Activated T-helper 2 cell treated with anti-CD3 and anti-CD28 coated beads, Interferon-gamma antibody, Interleukin-2, Interleukin-4, amounts not matched to agents 10 μg/mL and 5 μg/mL and 100 μg/mL, durations not matched to agents 14 hours and 24 hours and 36 hours (primary cell): Measurements from ENCODE around the gene VGLL4. TPM values are rescaled to one million over a fixed set of nuclear protein-coding genes. Genes with fewer than 3 reads are reported as not detected.
A peak's percentile ranks its signal among the peaks of the same experiment; 100 is the strongest.

Experiments
- DNase-seq: peaks from one replicate; pipeline ENCODE4 v3.0.0; 2021; ENCODE audit warnings: low spot score
- H3K27ac Mint-ChIP-seq: one replicate; pipeline ENCODE4 v1.8.0; 2021; ENCODE audit warnings: mixed read lengths
- H3K27me3 Mint-ChIP-seq: one replicate; pipeline ENCODE4 v1.8.0; 2021; ENCODE audit warnings: low read depth, mixed read lengths
- H3K36me3 Mint-ChIP-seq: one replicate; pipeline ENCODE4 v1.8.0; 2021; ENCODE audit warnings: low read depth, mixed read lengths
- H3K4me1 Mint-ChIP-seq: one replicate; pipeline ENCODE4 v1.8.0; 2021; ENCODE audit warnings: low read depth, mixed read lengths
- H3K4me3 Mint-ChIP-seq: one replicate; pipeline ENCODE4 v1.8.0; 2021; ENCODE audit warnings: low read depth, mild to moderate bottlenecking, moderate library complexity, mixed read lengths
- H3K9me3 Mint-ChIP-seq: one replicate; pipeline ENCODE4 v1.8.0; 2021; ENCODE audit warnings: mixed read lengths
- intact Hi-C: fragments of 100-400 bp; cut with micrococcal nuclease; formaldehyde crosslinking; loops from one replicate; pipeline ENCODE4 v1.15.1; 2023
- total RNA-seq: library from RNA; stranded (reverse); gene quantifications from 2 replicates; pipeline ENCODE4 v1.2.3, GENCODE V29; 2022

The VGLL4 gene
- total RNA-seq, 1 donor from 2014 or later = 66.6 TPM

DNA sequence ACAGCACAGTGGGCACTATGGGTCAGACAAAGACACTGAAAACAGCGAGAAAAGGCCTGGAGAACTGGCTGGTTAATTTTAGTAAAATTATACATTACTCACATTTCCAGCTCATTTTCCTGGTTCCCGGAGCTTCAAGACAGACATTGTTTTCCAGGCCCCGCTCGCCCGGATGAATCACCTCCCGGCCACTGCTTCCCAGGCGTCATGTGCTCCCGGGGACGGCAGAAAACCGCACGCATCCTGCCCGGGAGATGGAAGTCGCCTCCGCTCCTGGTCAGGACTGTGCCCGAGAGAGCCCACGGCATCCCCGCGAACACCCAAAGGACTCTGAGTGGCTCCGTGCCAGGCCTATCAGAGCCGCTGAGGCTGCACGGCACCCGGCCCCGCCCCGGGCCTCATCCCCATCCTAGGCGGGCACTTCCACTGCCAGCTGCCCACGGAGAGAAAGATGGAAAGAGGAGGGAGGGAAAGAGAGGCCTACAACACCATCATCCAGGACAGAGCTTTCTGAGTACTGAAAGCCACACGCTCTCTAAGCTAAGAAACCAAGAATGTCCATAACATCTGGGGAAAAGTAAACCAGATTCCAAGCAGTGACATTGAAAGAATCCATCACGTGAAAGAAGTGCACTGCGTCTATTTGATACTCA is 75.1 kb downstream of the VGLL4 start:
- Mint-ChIP-seq H3K27me3 (no peaks in the 10 kb centered on the region), H3K9me3 (no peaks in the 10 kb centered on the region), H3K4me3 (no peak overlapping the region), H3K4me1 (peaks cover 3% of the 10 kb centered on the region), H3K36me3 (peaks cover 27% of the 10 kb centered on the region), H3K27ac (no peak overlapping the region)
- intact Hi-C loops = no loop called here
- DNase-seq = no peak

DNA sequence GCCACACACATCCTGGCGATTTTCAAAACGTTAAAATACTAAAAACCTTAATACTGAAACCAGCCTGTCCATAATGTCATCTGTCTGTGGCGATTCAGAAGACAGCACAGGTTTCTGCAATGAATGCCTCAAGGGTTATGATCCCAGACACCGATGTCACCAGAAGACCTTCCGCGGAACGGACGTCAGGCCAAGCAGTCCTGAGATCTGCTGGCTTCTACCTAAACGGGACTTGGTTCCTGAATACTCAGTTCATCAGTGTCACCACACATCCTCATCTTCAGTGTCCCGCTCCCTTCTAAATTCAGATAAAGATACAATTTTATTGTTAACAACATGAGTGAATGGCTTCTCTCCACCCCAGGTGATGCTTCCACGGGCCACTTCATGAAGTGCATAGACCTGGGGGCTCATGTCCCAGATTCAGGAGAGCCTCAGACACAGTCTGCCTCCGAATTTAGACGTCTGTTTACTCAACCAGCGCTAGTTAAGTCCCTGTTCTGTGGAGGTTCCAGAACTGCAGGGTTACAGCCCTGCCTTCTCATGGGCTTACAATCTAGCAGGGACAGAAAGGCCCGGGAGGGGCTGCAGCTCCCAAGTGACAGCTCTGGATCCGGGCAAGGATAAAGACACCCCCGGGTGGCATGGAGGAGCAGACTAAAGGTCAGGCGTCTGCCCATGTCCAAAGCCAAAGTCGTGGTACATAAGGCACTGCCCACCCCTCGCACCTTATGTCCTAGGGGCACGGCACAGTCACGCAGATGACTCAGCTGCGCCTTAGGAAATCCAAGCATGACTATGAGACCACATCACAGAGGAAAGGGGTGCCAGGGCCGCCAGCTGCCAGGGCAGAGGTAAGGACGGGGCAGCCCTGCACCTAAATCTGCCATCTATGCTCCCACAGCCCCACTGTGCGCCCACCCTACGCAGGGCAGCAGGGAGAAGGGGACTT is 75.9 kb downstream of the VGLL4 start:
- intact Hi-C loops = no loop called here

GRCh38 chr3:11566916-11567315 is 76.8 kb downstream of the VGLL4 start:
- peaks cover 3% of the 10 kb centered on the region for H3K4me1 Mint-ChIP-seq
- peaks cover 29% of the 10 kb centered on the region for H3K36me3 Mint-ChIP-seq
- H3K9me3 Mint-ChIP-seq = no peaks in the 10 kb centered on the region
- no peak overlapping the region for H3K4me3 Mint-ChIP-seq
- no peaks in the 10 kb centered on the region for H3K27me3 Mint-ChIP-seq
- intact Hi-C loops = no loop called here
- H3K27ac Mint-ChIP-seq = peak overlapping the region; percentile 9
- DNase-seq = no peak

More for the DNA sequence above, 75.9 kb downstream of the VGLL4 start:
- peaks cover 29% of the 10 kb centered on the region for H3K36me3 Mint-ChIP-seq
- no peaks in the 10 kb centered on the region for H3K9me3 Mint-ChIP-seq
- DNase-seq = no peak
- no peak overlapping the region for H3K4me3 Mint-ChIP-seq
- no peak overlapping the region for H3K27ac Mint-ChIP-seq
- no peaks in the 10 kb centered on the region for H3K27me3 Mint-ChIP-seq
- H3K4me1 Mint-ChIP-seq = peaks cover 3% of the 10 kb centered on the region

DNA sequence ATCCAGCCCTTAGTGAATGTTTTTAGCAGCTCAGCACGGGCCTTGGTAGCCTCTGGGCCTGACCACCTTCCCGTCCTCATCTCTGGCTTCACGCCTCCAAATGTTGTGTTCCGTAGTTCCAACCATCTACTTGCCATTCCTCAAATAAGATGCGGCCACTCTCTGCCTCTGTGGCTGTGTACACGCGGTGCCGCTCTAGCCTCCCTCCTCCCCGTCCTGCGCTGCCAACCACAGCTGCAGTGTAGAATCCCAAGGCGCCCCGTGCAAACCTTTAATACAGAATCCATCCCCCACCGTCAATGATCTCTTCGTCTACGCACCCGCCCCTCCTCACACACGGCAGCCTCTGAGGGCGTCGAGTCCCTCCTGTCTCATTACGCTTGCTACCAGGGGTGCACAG is 77.2 kb downstream of the VGLL4 start:
- peaks cover 3% of the 10 kb centered on the region for H3K4me1 Mint-ChIP-seq
- H3K27me3 Mint-ChIP-seq = no peaks in the 10 kb centered on the region
- intact Hi-C loops = no loop called here
- no peaks in the 10 kb centered on the region for H3K9me3 Mint-ChIP-seq
- H3K36me3 Mint-ChIP-seq = peaks cover 29% of the 10 kb centered on the region
- H3K4me3 Mint-ChIP-seq = no peak overlapping the region
- no peak for DNase-seq
- H3K27ac Mint-ChIP-seq = peak overlapping the region; percentile 9

DNA sequence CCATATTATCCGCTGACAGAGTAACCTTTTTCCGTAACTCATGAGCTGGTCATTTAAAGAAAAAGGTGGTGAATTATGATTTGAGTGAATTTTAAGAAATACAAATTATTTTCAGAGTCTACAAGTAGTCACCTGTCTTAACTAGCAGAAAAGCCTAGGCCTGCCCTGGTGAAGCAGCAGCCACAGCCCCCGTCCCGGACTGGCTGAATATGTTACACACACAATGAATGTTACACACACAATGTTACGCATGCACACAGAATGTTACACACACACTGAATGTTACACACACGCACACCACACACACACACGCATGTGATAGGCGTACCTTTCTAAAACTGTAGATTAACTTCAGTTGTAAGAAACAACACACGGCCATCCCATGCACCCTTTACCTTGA is 77.8 kb downstream of the VGLL4 start:
- Mint-ChIP-seq H3K36me3 (peaks cover 29% of the 10 kb centered on the region), H3K4me1 (peaks cover 3% of the 10 kb centered on the region), H3K27ac (no peak overlapping the region), H3K27me3 (no peaks in the 10 kb centered on the region), H3K4me3 (no peak overlapping the region), H3K9me3 (no peaks in the 10 kb centered on the region)
- intact Hi-C loops = no loop called here
- no peak for DNase-seq

DNA sequence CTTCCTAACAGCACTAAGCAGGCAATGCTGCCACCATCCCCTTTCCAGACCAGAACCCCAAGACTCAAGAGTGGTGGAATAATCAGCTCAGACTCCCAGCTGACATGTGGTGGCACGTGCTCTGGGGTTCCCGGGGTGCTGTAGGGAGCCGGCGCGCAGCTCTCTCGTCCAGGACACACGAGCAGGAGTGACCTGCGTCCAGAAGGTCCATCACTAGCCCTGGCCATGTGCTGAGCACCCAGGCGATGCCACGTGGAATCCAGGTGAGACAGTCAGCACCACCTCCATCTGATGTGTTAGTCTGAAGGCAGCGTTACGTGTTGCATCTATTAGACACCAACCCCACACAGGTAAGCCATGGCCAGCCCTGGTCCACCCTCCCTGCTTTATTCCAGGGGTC is 78.2 kb downstream of the VGLL4 start:
- intact Hi-C loops = no loop called here
- Mint-ChIP-seq H3K4me1 (peaks cover 3% of the 10 kb centered on the region), H3K27me3 (no peaks in the 10 kb centered on the region), H3K36me3 (peaks cover 32% of the 10 kb centered on the region), H3K4me3 (no peak overlapping the region), H3K9me3 (no peaks in the 10 kb centered on the region), H3K27ac (no peak overlapping the region)
- DNase-seq = no peak

DNA sequence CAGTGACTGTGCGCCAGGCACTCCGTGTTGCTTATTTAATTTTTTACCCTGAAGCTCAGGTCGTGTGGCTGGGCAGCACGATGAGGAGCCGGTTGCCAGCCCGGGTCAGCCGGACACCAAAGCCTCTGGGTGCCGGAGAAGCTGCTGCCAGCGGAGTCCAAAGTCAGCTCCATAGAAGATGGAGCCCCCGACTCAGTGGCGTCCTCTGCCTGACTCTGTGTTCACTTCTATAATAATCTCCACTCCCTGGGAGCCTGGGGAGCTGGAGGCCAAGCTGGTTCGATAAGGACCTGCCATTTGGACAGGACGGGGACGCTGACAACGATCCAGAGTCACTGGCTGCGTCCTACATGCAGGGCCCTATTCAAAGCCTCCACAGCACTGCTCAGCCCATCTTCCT is 78.6 kb downstream of the VGLL4 start:
- intact Hi-C loops = no loop called here
- H3K36me3 Mint-ChIP-seq = peaks cover 35% of the 10 kb centered on the region
- H3K27ac Mint-ChIP-seq = no peak overlapping the region
- H3K27me3 Mint-ChIP-seq = no peaks in the 10 kb centered on the region
- no peak overlapping the region for H3K4me3 Mint-ChIP-seq
- H3K9me3 Mint-ChIP-seq = no peaks in the 10 kb centered on the region
- H3K4me1 Mint-ChIP-seq = peaks cover 3% of the 10 kb centered on the region
- no peak for DNase-seq

- H3K27ac Mint-ChIP-seq = no peak overlapping the region
- no peaks in the 10 kb centered on the region for H3K27me3 Mint-ChIP-seq
- H3K36me3 Mint-ChIP-seq = peaks cover 39% of the 10 kb centered on the region
- no peak for DNase-seq
- intact Hi-C loops = loop anchor here (5.0 kb wide), 1 partner anchor 78 kb away; the partner anchor contains the start of gene VGLL4
- H3K4me1 Mint-ChIP-seq = peaks cover 3% of the 10 kb centered on the region
- H3K4me3 Mint-ChIP-seq = no peak overlapping the region
- no peaks in the 10 kb centered on the region for H3K9me3 Mint-ChIP-seq
These were observed 79.1 kb downstream of the VGLL4 start for GRCh38 chr3:11564577-11565001.

DNA sequence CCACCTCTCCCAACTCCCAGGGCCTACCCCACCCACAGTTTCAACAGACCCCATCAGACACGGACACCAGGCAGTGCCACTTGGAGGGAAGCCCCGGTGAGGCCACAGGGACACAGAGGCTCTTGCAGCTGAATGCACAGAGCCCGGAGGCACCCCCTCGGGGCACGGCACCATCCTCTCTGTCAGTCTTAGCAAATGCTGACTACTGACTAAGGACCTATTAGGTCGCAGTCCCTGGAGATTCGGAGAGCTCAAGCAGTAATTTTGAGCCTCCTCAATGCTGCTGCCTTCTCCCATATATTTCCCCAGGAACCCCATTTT is 79.9 kb downstream of the VGLL4 start:
- intact Hi-C loops = loop anchor here (5.0 kb wide), 1 partner anchor 78 kb away; the partner anchor contains the start of gene VGLL4
- peaks cover 40% of the 10 kb centered on the region for H3K36me3 Mint-ChIP-seq
- no peaks in the 10 kb centered on the region for H3K27me3 Mint-ChIP-seq
- DNase-seq = no peak
- no peaks in the 10 kb centered on the region for H3K9me3 Mint-ChIP-seq
- no peak overlapping the region for H3K4me3 Mint-ChIP-seq
- no peak overlapping the region for H3K27ac Mint-ChIP-seq
- H3K4me1 Mint-ChIP-seq = peaks cover 3% of the 10 kb centered on the region

GRCh38 chr3:11563159-11563864 is 80.4 kb downstream of the VGLL4 start:
- intact Hi-C loops = loop anchor here (5.0 kb wide), 1 partner anchor 79 kb away; the partner anchor contains the start of gene VGLL4
- no peak overlapping the region for H3K4me3 Mint-ChIP-seq

DNA sequence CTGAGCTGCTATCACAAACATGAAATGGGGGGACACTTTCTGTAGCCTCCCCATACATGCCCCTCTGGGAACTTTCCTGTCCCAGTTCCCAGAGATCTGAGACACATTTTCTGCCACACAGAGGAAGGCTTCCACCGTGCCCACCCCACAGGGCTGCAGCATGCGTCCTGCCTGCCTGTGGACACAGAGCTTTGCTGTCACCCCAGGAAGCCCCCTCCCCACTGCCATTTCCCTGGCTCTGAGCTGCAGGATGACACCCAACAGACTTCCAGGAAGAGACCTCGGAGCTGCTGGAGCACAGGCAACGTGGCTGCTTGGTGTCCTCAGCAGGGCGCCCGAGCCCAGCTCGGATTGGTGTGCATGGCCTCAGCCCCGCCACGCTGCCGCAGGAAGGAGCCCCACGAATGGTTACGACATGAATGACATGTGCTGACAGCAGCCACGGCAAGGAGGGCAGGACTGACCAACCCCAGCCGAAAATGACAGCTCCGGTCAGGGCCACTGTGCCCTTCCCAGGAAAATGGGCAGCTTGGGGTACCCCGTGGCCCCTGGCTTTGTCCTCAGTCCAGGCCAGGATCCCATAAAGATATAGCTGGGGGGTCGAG is 81.3 kb downstream of the VGLL4 start:
- intact Hi-C loops = loop anchor here (5.0 kb wide), 1 partner anchor 80 kb away; the partner anchor contains the start of gene VGLL4
- Mint-ChIP-seq H3K36me3 (peaks cover 49% of the 10 kb centered on the region), H3K27ac (no peak overlapping the region), H3K4me3 (no peak overlapping the region), H3K4me1 (peaks cover 2% of the 10 kb centered on the region), H3K27me3 (no peaks in the 10 kb centered on the region), H3K9me3 (no peaks in the 10 kb centered on the region)
- DNase-seq = no peak

More at GRCh38 chr3:11563159-11563864, 80.4 kb downstream of the VGLL4 start:
- Mint-ChIP-seq H3K36me3 (peaks cover 41% of the 10 kb centered on the region), H3K4me1 (peaks cover 3% of the 10 kb centered on the region), H3K27ac (peak overlapping the region; percentile 16), H3K27me3 (no peaks in the 10 kb centered on the region), H3K9me3 (no peaks in the 10 kb centered on the region)
- no peak for DNase-seq

DNA sequence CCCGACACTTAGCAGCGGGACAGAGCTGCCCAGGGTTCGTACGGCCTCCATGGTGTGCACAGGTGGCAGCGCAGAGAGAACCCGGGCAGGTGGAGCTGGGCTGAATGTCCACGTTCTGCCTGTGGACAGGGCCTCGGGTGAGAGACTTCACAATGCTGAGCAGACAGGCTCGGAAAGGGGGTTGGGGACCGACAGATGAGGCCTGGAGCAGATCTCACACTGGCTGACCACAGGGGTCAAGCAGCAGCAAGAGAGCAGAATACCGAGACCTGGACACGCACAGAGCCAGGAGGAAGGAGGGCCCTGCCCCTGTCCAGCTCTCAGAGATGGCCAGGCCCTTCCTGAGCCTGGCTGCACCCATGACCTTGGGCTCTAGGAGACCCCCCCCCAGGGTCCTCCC is 83.0 kb downstream of the VGLL4 start:
- no peaks in the 10 kb centered on the region for H3K9me3 Mint-ChIP-seq
- H3K4me3 Mint-ChIP-seq = no peak overlapping the region
- intact Hi-C loops = loop anchor here (5.0 kb wide), 1 partner anchor 82 kb away; the partner anchor contains the start of gene VGLL4
- H3K4me1 Mint-ChIP-seq = peaks cover 2% of the 10 kb centered on the region
- peaks cover 48% of the 10 kb centered on the region for H3K36me3 Mint-ChIP-seq
- H3K27me3 Mint-ChIP-seq = no peaks in the 10 kb centered on the region
- no peak for DNase-seq
- no peak overlapping the region for H3K27ac Mint-ChIP-seq
